ENCODE measurements around the gene PSMF1.

Gene PSMF1

GRCh38 chr20:1163105-1163504, 44.7 kb downstream of the PSMF1 start:
- Histone ChIP-seq H3F3A (ENCODE audit: insufficient read depth, low read length) (no peaks in the 10 kb centered on the region), H3K27ac (ENCODE audit: low read depth, low read length, poor library complexity, severe bottlenecking) (no peak overlapping the region), H2AFZ (ENCODE audit: low read length) (no peak overlapping the region), H3K4me1 (ENCODE audit: insufficient read depth, low read length, severe bottlenecking) (peaks cover 9% of the 10 kb centered on the region), H3K9me3 (ENCODE audit: low read length) (no peaks in the 10 kb centered on the region), H3K9me2 (ENCODE audit: low read depth, low read length) (no peaks in the 10 kb centered on the region), H4K20me1 (ENCODE audit: insufficient read depth, low read length) (no peaks in the 10 kb centered on the region), H3K9ac (ENCODE audit: low read length) (no peak overlapping the region), H3K27me3 (ENCODE audit: insufficient read depth, low read length) (no peaks in the 10 kb centered on the region), H3K79me2 (ENCODE audit: insufficient read depth, low read length) (no peaks in the 10 kb centered on the region), H3K36me3 (ENCODE audit: insufficient read depth, low read length) (peaks cover 78% of the 10 kb centered on the region), H3K4me3 (ENCODE audit: low read depth, low read length, poor library complexity, severe bottlenecking) (no peak overlapping the region), H3K4me2 (ENCODE audit: low read length) (no peak overlapping the region)
- TF ChIP-seq, protein P1, sequence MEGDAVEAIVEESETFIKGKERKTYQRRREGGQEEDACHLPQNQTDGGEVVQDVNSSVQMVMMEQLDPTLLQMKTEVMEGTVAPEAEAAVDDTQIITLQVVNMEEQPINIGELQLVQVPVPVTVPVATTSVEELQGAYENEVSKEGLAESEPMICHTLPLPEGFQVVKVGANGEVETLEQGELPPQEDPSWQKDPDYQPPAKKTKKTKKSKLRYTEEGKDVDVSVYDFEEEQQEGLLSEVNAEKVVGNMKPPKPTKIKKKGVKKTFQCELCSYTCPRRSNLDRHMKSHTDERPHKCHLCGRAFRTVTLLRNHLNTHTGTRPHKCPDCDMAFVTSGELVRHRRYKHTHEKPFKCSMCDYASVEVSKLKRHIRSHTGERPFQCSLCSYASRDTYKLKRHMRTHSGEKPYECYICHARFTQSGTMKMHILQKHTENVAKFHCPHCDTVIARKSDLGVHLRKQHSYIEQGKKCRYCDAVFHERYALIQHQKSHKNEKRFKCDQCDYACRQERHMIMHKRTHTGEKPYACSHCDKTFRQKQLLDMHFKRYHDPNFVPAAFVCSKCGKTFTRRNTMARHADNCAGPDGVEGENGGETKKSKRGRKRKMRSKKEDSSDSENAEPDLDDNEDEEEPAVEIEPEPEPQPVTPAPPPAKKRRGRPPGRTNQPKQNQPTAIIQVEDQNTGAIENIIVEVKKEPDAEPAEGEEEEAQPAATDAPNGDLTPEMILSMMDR (IDR thresholded peaks at IDR 0.05; ENCODE audit: low read length) = no peak
- no peak for TF ChIP-seq EZH2 (IDR thresholded peaks at IDR 0.05; ENCODE audit: borderline replicate concordance, low read length)

DNA sequence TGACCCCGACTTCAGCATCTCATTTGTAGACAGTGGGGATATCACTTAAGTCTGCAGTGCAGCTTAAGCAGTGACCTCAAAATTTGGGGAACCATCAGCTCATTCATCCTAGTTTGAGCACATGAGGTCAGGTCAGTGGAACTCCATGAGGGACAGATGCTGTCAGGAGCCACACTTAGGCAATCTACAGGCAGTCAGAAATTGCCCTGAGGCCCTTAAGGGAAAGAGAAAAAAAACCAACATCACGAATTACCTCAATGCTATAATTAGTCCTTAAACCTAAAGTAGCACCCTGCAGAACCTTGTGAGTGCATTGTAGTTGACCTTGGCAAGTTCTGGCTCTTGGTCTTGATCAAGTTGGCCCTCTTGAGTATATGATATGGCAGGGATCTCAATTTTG, 45.3 kb downstream of the PSMF1 start:
- H3K4me2 ChIP-seq (ENCODE audit: low read length) = no peak overlapping the region
- no peaks in the 10 kb centered on the region for H3F3A ChIP-seq (ENCODE audit: insufficient read depth, low read length)
- no peaks in the 10 kb centered on the region for H3K9me2 ChIP-seq (ENCODE audit: low read depth, low read length)
- H2AFZ ChIP-seq (ENCODE audit: low read length) = no peak overlapping the region
- no peak overlapping the region for H3K27ac ChIP-seq (ENCODE audit: low read depth, low read length, poor library complexity, severe bottlenecking)
- H3K4me3 ChIP-seq (ENCODE audit: low read depth, low read length, poor library complexity, severe bottlenecking) = no peak overlapping the region
- peaks cover 9% of the 10 kb centered on the region for H3K4me1 ChIP-seq (ENCODE audit: insufficient read depth, low read length, severe bottlenecking)
- H3K27me3 ChIP-seq (ENCODE audit: insufficient read depth, low read length) = no peaks in the 10 kb centered on the region
- no peaks in the 10 kb centered on the region for H4K20me1 ChIP-seq (ENCODE audit: insufficient read depth, low read length)
- peaks cover 83% of the 10 kb centered on the region for H3K36me3 ChIP-seq (ENCODE audit: insufficient read depth, low read length)
- TF ChIP-seq, protein P1 (IDR thresholded peaks at IDR 0.05; ENCODE audit: low read length) = no peak
- no peak for TF ChIP-seq EZH2 (IDR thresholded peaks at IDR 0.05; ENCODE audit: borderline replicate concordance, low read length)
- no peak overlapping the region for H3K9ac ChIP-seq (ENCODE audit: low read length)
- no peaks in the 10 kb centered on the region for H3K79me2 ChIP-seq (ENCODE audit: insufficient read depth, low read length)
- no peaks in the 10 kb centered on the region for H3K9me3 ChIP-seq (ENCODE audit: low read length)

- H3K9ac ChIP-seq (ENCODE audit: low read length) = no peak overlapping the region
- peaks cover 9% of the 10 kb centered on the region for H3K4me1 ChIP-seq (ENCODE audit: insufficient read depth, low read length, severe bottlenecking)
- H3K9me3 ChIP-seq (ENCODE audit: low read length) = no peaks in the 10 kb centered on the region
- TF ChIP-seq, protein P1 (IDR thresholded peaks at IDR 0.05; ENCODE audit: low read length) = no peak
- TF ChIP-seq EZH2 (IDR thresholded peaks at IDR 0.05; ENCODE audit: borderline replicate concordance, low read length) = no peak
- no peak overlapping the region for H3K27ac ChIP-seq (ENCODE audit: low read depth, low read length, poor library complexity, severe bottlenecking)
- H3K9me2 ChIP-seq (ENCODE audit: low read depth, low read length) = no peaks in the 10 kb centered on the region
- H3F3A ChIP-seq (ENCODE audit: insufficient read depth, low read length) = no peaks in the 10 kb centered on the region
- H4K20me1 ChIP-seq (ENCODE audit: insufficient read depth, low read length) = no peaks in the 10 kb centered on the region
- no peak overlapping the region for H3K4me2 ChIP-seq (ENCODE audit: low read length)
- no peaks in the 10 kb centered on the region for H3K79me2 ChIP-seq (ENCODE audit: insufficient read depth, low read length)
- H3K4me3 ChIP-seq (ENCODE audit: low read depth, low read length, poor library complexity, severe bottlenecking) = no peak overlapping the region
- peaks cover 88% of the 10 kb centered on the region for H3K36me3 ChIP-seq (ENCODE audit: insufficient read depth, low read length)
- no peaks in the 10 kb centered on the region for H3K27me3 ChIP-seq (ENCODE audit: insufficient read depth, low read length)
- no peak overlapping the region for H2AFZ ChIP-seq (ENCODE audit: low read length)
Measured at GRCh38 chr20:1164871-1165270, 46.5 kb downstream of the PSMF1 start.

Measured in OCI-LY1 (cell line).